Measurements from ENCODE around the gene SUGT1.

DNA sequence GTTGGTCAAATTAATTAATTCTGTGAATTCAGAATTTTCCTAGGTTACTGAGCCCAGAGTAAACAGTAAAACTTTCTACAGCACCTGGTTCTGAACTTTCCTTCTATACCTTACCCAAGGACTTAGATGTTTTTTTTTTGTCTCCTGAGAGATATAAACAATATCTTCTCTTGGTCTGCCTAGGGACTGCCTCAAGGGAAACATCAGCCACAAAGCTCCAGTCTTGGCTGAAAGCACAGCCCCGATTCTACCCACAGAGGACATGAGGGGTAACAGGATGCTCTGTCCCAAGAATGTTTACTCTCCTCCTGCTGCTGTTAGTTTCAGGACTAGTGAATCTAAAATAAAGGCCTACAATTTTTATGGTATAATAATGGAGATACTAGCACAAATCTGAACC lies 72.7 kb downstream of the SUGT1 start:
- TF ChIP-seq, protein P1, sequence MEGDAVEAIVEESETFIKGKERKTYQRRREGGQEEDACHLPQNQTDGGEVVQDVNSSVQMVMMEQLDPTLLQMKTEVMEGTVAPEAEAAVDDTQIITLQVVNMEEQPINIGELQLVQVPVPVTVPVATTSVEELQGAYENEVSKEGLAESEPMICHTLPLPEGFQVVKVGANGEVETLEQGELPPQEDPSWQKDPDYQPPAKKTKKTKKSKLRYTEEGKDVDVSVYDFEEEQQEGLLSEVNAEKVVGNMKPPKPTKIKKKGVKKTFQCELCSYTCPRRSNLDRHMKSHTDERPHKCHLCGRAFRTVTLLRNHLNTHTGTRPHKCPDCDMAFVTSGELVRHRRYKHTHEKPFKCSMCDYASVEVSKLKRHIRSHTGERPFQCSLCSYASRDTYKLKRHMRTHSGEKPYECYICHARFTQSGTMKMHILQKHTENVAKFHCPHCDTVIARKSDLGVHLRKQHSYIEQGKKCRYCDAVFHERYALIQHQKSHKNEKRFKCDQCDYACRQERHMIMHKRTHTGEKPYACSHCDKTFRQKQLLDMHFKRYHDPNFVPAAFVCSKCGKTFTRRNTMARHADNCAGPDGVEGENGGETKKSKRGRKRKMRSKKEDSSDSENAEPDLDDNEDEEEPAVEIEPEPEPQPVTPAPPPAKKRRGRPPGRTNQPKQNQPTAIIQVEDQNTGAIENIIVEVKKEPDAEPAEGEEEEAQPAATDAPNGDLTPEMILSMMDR (IDR thresholded peaks at IDR 0.05): no peak
- no peak for TF ChIP-seq POLR2A (IDR thresholded peaks at IDR 0.05)

Data from heart left ventricle (tissue), 13 donors.